GM18873 (cell line): ENCODE data around the gene SDK1.

Source experiments
- ATAC-seq: cut with Tn5 transposase; IDR thresholded peaks from one replicate; pipeline ENCODE4 v1.9.1; 2021; ENCODE audit warnings: mild to moderate bottlenecking, moderate library complexity, moderate number of reproducible peaks; ENCODE audit not compliant: unreplicated experiment, low FRiP score

Gene SDK1

GRCh38 chr7:4174016-4174415, 873.0 kb downstream of the SDK1 start:
- no peak for ATAC-seq

- no peak for ATAC-seq
These were observed 873.4 kb downstream of the SDK1 start for GRCh38 chr7:4174451-4174850.

- no peak for ATAC-seq
These were observed 873.8 kb downstream of the SDK1 start for GRCh38 chr7:4174884-4175283.

- ATAC-seq: no peak
These were observed 874.4 kb downstream of the SDK1 start for GRCh38 chr7:4175346-4175973.

GRCh38 chr7:4177001-4177400, 875.9 kb downstream of the SDK1 start:
- no peak for ATAC-seq

- no peak for ATAC-seq
These were observed 877.4 kb downstream of the SDK1 start for GRCh38 chr7:4178416-4178815.

- no peak for ATAC-seq
These were observed 878.0 kb downstream of the SDK1 start for GRCh38 chr7:4178916-4179687.

GRCh38 chr7:4179688-4180380, 878.8 kb downstream of the SDK1 start:
- no peak for ATAC-seq

- ATAC-seq: no peak
These were observed 880.4 kb downstream of the SDK1 start for GRCh38 chr7:4181446-4181845.

- no peak for ATAC-seq
These were observed 881.7 kb downstream of the SDK1 start for GRCh38 chr7:4182605-4183300.

- no peak for ATAC-seq
These were observed 883.6 kb downstream of the SDK1 start for GRCh38 chr7:4184653-4185052.

- no peak for ATAC-seq
These were observed 884.1 kb downstream of the SDK1 start for GRCh38 chr7:4185136-4185535.

GRCh38 chr7:4185721-4186512, 884.9 kb downstream of the SDK1 start:
- no peak for ATAC-seq

- ATAC-seq: no peak
These were observed 885.4 kb downstream of the SDK1 start for GRCh38 chr7:4186513-4186780.

GRCh38 chr7:4188651-4189050, 887.6 kb downstream of the SDK1 start:
- no peak for ATAC-seq

GRCh38 chr7:4189131-4189570, 888.1 kb downstream of the SDK1 start:
- no peak for ATAC-seq

GRCh38 chr7:4190010-4190981, 889.2 kb downstream of the SDK1 start:
- no peak for ATAC-seq

- ATAC-seq: no peak
These were observed 890.0 kb downstream of the SDK1 start for GRCh38 chr7:4191046-4191445.

GRCh38 chr7:4191525-4191924, 890.5 kb downstream of the SDK1 start:
- ATAC-seq: no peak
